ENCODE data around the gene C4orf33. TPM values are rescaled to one million over a fixed set of nuclear protein-coding genes. Genes with fewer than 3 reads are reported as not detected.

The C4orf33 gene
- polyA plus RNA-seq, 1 donor: 5.8 TPM

DNA sequence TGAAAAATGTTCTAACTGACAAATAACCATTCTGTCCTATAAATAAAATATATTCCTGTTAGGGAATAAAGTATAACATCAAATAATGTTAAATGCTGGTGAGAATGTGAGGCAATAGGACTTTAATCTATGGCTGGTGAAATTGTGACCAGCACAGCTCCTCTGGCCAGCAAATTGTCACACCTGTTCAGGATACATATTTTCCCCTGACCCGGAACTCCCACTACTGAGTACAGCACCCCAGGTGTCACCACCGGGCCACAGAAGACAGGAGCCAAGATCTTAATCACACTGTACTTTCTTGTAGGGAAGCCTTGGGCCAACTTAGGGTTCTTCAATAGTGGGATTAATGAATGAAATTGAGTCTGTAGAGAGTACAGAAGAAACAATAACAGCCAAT is 33.2 kb downstream of the C4orf33 start:
- DNase-seq: no peak

DNA sequence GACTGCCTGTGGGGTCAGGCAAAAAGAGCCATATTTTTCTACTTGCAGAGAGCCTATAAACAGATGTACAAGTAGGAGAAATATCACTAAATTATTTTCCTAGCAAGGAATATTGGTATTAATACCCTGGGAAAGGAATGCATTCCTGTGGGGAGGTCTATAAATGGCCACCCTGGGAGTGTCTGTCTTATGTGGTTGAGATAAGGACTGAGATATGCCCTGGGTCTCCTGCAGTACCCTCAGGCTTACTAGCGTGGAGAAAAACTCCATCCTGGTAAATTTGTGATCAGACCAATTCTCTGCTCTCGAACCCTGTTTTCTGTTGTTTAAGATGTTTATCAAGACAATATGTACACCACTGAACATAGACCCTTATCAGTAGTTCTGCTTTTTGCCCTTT is 35.4 kb downstream of the C4orf33 start:
- DNase-seq: no peak

DNA sequence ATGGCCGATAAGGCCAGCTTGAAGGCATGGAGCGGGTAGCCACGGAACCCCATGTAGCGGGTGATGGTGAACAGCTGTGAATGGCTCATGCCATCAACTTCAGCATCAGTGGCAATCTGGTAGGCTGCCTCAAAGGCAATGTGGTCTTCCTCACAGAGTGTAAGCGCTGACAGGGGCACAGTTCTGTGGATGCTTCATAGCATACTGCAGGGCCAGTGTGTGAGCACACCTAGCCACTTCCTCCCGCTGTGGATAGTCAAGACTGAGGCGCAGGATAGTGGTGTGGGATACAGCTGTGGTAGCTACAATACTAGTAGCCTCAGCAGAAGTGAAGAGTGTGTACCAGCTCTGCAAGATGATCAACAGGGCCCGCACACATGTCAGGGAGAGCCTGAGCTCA is 40.5 kb downstream of the C4orf33 start:
- no peak for DNase-seq

DNA sequence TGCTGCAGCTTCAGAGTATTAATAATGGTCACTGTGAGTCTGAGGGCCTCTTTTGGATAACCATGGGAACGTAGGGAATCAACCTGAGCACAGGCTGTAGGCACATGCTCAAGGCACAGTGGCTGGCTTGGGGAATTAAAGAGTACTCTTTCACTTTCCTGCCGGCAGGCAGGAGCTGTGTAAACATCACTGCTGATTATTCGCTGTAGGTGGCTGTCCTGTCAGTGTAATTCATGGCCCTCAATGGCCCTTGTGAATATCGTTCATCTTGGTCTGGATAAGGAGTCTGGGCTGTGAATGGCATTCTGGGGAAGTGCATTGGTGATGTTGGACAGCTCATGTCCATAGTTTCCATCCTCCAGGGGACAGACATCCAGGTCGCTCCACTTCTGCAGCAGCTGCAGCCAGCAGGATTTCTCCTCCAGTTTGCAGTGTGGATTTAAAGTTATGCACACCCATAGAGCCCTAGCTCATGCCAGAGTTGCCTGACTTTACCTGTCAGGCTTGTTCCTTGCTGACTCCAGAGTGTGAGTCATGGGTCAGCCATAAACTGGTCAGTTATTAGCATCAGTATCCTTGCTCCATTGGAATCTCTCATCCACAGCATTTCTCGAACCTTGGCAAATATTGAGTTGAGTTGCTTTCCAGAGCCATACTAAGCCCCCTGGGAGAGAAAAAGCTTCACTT is 43.0 kb downstream of the C4orf33 start:
- DNase-seq: no peak

DNA sequence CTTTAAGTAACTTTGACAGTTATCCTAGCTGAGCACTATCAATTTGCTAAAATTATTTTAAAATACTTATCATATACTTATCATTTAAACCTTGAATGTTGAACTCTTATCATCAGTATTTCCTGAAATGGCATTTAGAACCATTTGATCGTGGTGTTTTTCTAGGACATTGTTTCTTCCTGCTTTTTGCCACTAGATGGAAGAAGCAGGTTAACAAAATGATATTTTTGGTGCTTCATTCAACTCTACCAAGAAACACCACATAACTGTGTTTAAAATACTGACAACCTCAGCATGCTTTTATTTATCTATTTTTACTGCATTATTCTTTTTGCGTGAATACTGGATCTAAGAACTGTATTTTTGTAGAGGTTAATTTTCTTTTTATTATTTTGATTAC is 44.6 kb downstream of the C4orf33 start:
- no peak for DNase-seq

DNA sequence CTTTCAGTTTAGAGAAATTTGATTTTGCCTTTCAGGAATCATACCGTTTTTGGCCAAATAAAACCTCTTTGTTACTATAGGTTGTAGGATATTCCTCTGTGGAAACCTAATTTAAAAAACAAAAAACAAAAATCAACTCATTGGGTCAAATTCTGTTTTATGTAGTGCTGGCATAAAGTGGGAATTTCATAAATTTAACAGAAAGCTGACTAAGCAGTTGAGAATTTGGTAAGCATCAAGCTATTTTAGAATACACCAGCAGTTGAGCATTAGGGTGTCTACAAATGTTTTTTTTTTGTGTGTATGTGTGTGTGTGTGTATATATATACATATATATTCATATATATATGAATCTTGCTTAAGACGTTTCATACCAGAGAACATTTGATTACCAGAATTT is 47.4 kb downstream of the C4orf33 start:
- no peak for DNase-seq

DNA sequence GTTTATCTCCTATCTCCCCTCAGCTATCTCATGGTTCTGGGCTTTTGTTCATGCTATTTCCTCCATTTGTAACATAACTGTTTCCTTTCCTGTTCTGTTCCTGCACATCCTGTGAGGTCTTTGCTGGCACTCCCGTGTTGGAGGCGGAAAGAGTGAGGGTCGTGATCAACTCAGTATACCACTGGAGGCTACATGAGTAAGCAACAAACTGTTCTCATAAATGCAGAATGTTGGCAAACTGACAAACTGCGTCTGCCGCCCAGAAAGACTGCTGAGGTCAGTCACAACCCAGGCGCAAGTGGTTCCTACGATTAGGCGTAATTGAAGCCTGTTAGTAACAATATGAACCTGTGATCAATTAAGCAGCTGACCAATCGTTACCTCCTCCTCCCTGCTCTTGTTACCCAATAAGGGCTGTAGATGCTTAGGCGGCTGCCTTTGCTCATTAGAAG is 48.8 kb downstream of the C4orf33 start:
- DNase-seq: no peak

DNA sequence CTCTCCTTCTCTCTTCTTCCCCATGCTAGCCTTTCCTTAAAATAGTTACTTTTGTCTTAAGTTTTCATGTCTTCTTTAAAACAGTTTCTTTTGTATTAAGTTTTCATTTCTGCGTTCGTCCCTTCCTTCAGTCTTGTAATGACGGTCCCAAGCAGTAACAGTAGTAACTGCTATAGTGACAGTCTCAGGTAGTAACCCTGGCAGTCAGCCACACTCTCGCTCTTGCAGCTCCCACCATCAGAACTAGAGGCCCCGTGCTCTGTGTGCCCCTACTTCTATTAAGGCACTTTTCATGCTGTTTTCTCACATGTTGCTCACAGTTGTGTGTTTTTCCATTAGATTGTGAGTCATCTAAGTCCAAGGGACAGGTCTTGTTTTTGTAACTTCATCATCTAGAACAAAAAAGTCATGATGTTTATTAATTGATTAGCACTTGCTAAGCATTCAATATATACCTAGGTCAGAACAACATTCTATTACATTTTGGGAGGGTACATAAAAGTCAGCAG is 49.3 kb downstream of the C4orf33 start:
- no peak for DNase-seq

DNA sequence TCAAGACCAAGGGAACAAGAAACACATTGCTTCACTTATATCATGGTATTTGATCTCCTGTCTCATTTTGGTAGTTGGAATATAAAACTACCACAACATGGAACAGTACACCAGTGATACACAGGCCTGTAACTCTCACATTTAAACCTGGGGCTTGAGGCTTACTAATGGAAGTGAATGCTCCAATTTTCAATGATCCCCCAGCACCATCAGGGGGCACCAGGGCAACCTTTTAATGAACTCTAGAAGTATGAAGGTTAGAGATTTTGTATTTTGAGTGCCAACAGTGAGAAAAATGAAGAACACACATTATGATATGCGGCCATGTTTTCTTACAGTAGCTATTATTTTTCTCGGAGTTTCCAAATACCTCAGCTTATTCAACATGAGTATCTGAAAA is 50.7 kb downstream of the C4orf33 start:
- no peak for DNase-seq

DNA sequence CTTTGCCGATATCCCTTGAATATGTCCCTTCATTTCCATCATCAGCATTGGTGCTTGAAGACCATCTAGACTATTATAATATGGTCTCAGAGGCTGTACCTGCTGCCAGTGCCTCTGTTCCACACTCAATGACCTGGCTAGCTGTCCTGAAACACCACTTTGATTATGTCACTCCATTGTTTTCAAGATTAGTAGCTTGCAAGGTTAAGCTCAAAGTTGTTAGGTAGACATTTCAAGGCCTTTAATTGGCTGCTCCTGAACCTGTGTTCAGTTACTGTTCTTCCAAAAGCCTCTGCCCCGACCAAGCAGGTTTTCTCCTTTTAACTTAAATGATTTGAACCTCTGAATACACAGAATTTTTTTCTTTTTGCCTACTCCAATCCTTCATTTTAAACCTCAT is 52.9 kb downstream of the C4orf33 start:
- no peak for DNase-seq

DNA sequence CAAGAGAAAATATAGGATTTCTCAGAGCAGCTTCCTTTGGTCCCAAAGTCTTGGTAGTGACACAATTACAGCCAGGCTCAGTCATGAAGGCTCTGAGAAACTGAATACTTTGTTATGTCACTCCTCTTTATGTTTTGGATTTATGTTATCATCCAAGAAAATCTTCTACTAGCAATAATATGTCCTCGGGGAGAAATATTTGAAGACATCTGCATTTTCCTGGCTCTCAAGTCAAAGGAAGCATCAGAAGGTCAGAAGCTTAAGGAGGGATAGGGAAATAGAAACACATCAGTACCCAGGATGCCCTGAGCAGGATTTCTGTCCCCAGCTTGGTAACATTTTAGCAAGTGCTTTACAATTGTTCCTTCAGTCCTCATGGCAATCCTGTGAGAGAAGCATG is 54.0 kb downstream of the C4orf33 start:
- no peak for DNase-seq

DNA sequence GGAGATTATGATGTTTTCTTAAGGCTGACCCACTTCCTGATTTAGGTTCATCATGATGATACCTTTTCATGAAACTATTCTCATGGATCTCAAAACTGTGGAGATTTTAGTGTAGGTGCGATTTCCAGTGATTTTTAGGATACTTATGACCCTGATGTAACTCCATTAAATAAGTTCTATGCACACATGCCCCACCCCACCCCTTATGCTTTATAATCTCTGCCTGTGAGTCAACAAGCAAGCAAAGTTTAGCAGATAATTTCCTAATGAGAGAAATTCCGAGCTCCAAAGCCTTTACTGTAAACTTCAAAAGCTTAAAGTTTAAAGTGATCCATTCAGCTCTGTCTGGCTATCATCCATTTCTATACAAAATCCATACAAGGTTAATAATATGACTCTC is 56.4 kb downstream of the C4orf33 start:
- DNase-seq: no peak

DNA sequence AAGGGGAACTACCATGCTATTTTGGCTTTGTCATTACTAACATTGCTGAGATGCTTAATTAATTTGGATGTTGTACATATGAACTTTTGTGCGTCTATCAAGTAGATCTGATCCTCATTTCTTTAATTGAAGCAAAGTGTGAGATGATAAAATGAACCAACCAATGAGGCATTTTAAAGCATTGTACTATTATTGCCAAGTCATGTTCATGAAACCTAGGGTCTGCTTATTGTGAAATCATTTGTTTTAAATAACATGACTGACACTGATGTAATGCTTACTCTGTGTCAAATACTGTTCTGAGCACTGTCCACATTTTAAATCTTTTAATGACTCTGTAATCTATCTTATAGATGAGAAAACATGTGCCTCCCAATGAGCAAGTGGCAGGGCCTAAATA is 57.7 kb downstream of the C4orf33 start:
- DNase-seq: no peak

DNA sequence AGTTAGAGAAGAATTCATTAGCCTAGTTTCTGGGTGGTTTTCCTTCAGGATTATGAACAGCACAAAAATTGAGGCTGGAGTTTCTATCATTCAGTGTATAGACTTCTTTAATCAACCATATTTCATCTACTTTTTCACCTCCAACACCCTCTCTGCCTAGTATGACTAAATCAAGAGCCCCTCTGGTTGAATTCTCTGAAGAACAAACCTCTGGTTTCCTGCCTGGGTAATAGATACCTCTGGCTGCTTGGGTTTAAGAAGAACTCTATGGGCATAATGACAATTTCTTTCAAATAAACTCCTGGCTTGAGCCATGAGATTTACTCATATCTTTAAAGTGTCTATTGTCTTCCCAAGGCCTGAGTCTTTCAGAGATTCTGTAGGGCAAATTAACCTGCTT is 66.5 kb downstream of the C4orf33 start:
- no peak for DNase-seq

DNA sequence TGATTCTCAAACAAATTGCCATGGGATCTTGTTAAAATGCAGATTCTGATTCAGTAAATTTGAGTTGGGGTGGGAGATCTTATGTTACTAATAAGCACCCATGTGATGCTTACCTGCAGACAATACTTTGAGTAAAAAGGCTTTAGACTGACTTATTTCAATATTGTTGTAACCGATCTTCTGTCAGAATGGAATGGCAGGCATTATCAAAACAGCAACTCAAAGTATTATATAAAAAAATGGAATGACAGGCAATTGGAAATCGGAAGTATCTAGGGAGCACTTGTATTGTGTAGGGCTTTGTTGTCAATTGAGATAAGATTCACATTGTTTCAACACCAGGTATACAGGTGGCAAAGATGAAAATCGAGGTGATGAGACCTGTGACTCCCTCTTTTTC is 67.5 kb downstream of the C4orf33 start:
- DNase-seq: no peak

DNA sequence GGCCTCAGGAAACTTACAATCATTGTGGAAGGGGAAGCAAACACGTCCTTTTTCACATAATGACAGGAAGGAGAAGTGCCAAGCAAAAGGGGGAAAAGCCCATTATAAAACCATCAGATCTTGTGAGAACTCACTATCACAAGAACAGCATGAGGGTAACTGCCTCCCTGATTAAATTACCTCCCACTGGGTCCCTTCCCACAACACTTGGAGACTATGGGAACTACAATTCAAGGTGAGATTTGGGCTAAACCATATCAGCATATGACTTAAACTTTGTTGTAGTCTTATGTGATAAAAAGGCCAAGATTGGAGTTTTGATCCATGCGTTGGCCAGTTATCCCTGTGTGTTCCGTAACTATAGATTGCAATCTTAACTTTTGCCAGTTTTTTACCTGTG is 68.3 kb downstream of the C4orf33 start:
- no peak for DNase-seq

Other genes starting within 250 kb of the C4orf33 start
- gene SCLT1, start 2.6 kb upstream of the C4orf33 start, polyA plus RNA-seq (ENCODE audit: insufficient read length): 8.2 TPM

All from hindlimb muscle (tissue), 1 donor.